ENCODE data around the gene FGF1.

The FGF1 gene

GRCh38 chr5:142697356-142698255 lies 11.7 kb upstream of the FGF1 start:
- no peak for DNase-seq (ENCODE audit: low read depth in 2 of 2)

- DNase-seq (ENCODE audit: low read depth in 2 of 2): no peak
Observed at GRCh38 chr5:142696379-142696778, 10.5 kb upstream of the FGF1 start.

GRCh38 chr5:142694092-142694856 lies 8.4 kb upstream of the FGF1 start:
- DNase-seq (ENCODE audit: low read depth in 2 of 2): no peak

- no peak for DNase-seq (ENCODE audit: low read depth in 2 of 2)
Observed at GRCh38 chr5:142692321-142692894, 6.5 kb upstream of the FGF1 start.

- DNase-seq (ENCODE audit: low read depth in 2 of 2): no peak
Observed at GRCh38 chr5:142690667-142691066, 4.8 kb upstream of the FGF1 start.

GRCh38 chr5:142689081-142689480 lies 3.2 kb upstream of the FGF1 start:
- no peak for DNase-seq (ENCODE audit: low read depth in 2 of 2)

- DNase-seq (ENCODE audit: low read depth in 2 of 2): no peak
Observed at GRCh38 chr5:142688281-142688989, 2.5 kb upstream of the FGF1 start.

GRCh38 chr5:142686968-142687367 lies 1.1 kb upstream of the FGF1 start:
- no peak for DNase-seq (ENCODE audit: low read depth in 2 of 2)

GRCh38 chr5:142686210-142686734 lies 382 bp upstream of the FGF1 start:
- DNase-seq (ENCODE audit: low read depth in 2 of 2): no peak

- no peak for DNase-seq (ENCODE audit: low read depth in 2 of 2)
Observed at GRCh38 chr5:142684508-142685041, 1.3 kb downstream of the FGF1 start.

GRCh38 chr5:142683881-142684505 lies 1.9 kb downstream of the FGF1 start:
- no peak for DNase-seq (ENCODE audit: low read depth in 2 of 2)

- no peak for DNase-seq (ENCODE audit: low read depth in 2 of 2)
Observed at GRCh38 chr5:142683116-142683515, 2.8 kb downstream of the FGF1 start.

GRCh38 chr5:142680605-142681259 lies 5.2 kb downstream of the FGF1 start:
- DNase-seq (ENCODE audit: low read depth in 2 of 2): no peak

- DNase-seq (ENCODE audit: low read depth in 2 of 2): no peak
Observed at GRCh38 chr5:142679744-142680143, 6.1 kb downstream of the FGF1 start.

- no peak for DNase-seq (ENCODE audit: low read depth in 2 of 2)
Observed at GRCh38 chr5:142678529-142678928, 7.4 kb downstream of the FGF1 start.

GRCh38 chr5:142677198-142677597 lies 8.7 kb downstream of the FGF1 start:
- no peak for DNase-seq (ENCODE audit: low read depth in 2 of 2)

GRCh38 chr5:142676318-142676717 lies 9.6 kb downstream of the FGF1 start:
- DNase-seq (ENCODE audit: low read depth in 2 of 2): no peak

- no peak for DNase-seq (ENCODE audit: low read depth in 2 of 2)
Observed at GRCh38 chr5:142674531-142675469, 11.1 kb downstream of the FGF1 start.

- no peak for DNase-seq (ENCODE audit: low read depth in 2 of 2)
Observed at GRCh38 chr5:142671801-142672200, 14.1 kb downstream of the FGF1 start.
